ENCODE measurements around the gene CCM2L. TPM values are rescaled to one million over a fixed set of nuclear protein-coding genes. Genes with fewer than 3 reads are reported as not detected.

The CCM2L gene
- total RNA-seq, 2 experiments from 2014 or later, result not detected

DNA sequence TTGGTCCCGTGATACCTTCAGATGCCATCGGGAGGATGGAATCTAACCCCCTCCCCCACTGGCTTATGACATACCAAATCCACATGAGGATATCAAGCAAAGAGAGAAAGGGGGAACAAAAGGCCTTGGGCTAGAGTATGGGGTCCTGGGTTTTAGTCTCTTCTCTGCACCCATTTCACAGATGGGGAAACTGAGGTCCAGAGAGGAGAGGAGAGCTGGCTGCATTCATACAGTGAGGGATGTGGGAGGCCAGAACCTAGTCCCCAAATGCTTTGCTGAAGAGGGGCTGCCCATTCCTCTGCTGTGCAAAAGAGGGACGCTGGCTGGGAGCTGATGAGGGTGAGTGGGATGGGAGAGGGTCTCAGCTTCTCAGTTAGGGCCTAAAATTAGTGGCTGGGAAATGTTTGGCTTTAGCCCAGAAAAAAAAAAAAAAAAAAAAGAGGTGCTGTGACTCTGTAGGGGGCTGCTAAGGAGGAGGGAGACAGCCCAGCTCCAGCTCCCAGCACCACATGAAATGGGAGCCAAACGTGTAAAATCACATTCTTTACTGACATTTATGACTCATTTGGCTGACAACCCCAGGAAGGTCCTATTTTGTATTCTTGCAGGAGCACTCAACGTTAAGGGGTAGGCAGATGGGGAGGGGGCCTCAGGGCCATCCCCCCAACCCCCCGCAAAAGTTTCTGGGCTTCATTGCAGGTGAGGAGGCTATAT, 30.4 kb upstream of the CCM2L start:
- no peaks in the 10 kb centered on the region for H3K9me3 Mint-ChIP-seq
- H3K4me3 Mint-ChIP-seq, result no peak overlapping the region
- peaks cover 3% of the 10 kb centered on the region for H3K27me3 Mint-ChIP-seq (ENCODE audit: low read depth)
- no peak overlapping the region for H3K27ac Mint-ChIP-seq
- no peaks in the 10 kb centered on the region for H3K36me3 Mint-ChIP-seq (ENCODE audit: low read depth)
- DNase-seq, result no peak
- H3K4me1 Mint-ChIP-seq (ENCODE audit: low read depth), result no peaks in the 10 kb centered on the region
- intact Hi-C loops (cut with micrococcal nuclease), result no loop called here
- CTCF ChIA-PET, result interaction anchor here (1.2 kb wide), 1 partner anchor 128 kb away, joined by 3 read pairs; no protein-coding TSS in a partner anchor

DNA sequence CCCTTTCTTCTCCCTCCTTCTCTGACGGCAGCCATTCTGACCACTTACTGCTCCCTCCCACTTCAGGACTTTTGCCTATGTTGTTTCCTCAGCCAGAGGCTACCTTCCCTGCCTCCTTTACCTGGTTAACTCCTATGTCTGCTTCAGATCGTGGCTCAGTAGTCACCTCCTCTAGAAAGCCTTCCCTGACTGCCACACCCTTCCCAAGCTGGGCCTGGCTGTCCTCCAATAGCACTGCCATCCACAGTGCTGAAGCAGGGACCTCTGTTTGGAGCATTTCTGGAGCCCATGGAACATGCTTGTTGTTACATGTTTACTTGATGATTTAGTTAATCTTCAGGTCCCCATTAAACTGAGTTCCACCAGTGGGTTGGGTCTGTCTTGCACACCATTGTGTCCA, 28.5 kb upstream of the CCM2L start:
- no peaks in the 10 kb centered on the region for H3K36me3 Mint-ChIP-seq (ENCODE audit: low read depth)
- no peak for DNase-seq
- H3K4me3 Mint-ChIP-seq, result no peak overlapping the region
- CTCF ChIA-PET, result no interaction called here
- H3K9me3 Mint-ChIP-seq, result no peaks in the 10 kb centered on the region
- H3K27me3 Mint-ChIP-seq (ENCODE audit: low read depth), result peaks cover 3% of the 10 kb centered on the region
- no peak overlapping the region for H3K27ac Mint-ChIP-seq
- no peaks in the 10 kb centered on the region for H3K4me1 Mint-ChIP-seq (ENCODE audit: low read depth)
- intact Hi-C loops (cut with micrococcal nuclease), result no loop called here

DNA sequence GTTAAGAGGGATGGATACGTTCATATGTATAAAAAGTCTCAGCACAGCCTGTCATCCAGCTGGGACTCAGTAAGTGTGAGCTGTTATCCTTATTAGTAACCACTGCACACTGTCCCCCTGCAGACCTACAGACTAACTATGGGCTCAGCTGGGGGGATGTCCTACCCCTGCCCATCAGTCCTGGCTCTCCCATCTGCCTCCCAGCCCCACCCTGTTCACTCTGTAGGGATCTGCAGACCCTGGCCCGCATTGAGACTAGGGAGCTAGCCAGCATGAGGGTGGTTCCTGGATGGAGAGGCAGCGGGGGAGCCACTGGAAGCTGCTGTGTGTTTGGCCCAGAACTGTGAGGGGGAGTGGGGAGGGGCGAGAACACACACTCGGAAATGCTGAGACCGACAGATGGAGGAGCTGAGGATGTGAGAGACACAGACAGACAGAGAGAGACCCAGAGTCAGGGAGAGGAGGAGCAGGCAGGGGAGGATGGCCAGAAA, 25.2 kb upstream of the CCM2L start:
- intact Hi-C loops (cut with micrococcal nuclease), result no loop called here
- Mint-ChIP-seq H3K9me3 (no peaks in the 10 kb centered on the region), H3K36me3 (ENCODE audit: low read depth) (no peaks in the 10 kb centered on the region), H3K27me3 (ENCODE audit: low read depth) (peaks cover 3% of the 10 kb centered on the region), H3K27ac (no peak overlapping the region), H3K4me3 (no peak overlapping the region), H3K4me1 (ENCODE audit: low read depth) (no peaks in the 10 kb centered on the region)
- CTCF ChIA-PET, result no interaction called here
- DNase-seq, result no peak

DNA sequence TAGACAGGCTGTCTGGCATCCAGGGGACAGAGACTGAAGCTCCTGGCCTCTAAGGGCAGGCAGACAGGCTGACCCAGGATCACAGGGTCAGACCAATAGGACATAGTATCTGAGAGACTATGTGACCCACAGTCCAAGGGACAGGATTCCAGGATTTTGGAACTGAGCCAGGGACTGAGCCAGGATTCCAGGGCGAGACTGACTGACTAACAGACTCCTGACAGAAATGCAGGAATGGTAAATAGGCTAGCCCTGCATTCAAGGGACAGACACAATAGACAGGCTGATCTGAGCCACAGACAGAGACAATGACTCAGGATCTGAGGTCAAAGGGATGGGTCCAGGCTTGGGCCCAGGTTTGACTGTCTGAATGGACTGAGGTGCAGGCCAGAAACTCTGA, 22.5 kb upstream of the CCM2L start:
- Mint-ChIP-seq H3K36me3 (ENCODE audit: low read depth) (no peaks in the 10 kb centered on the region), H3K27ac (no peak overlapping the region), H3K27me3 (ENCODE audit: low read depth) (no peaks in the 10 kb centered on the region), H3K4me3 (no peak overlapping the region), H3K4me1 (ENCODE audit: low read depth) (no peaks in the 10 kb centered on the region), H3K9me3 (no peaks in the 10 kb centered on the region)
- no peak for DNase-seq
- CTCF ChIA-PET, result interaction anchor here (0.7 kb wide), 1 partner anchor 49 kb away, joined by 3 read pairs; no protein-coding TSS in a partner anchor
- intact Hi-C loops (cut with micrococcal nuclease), result no loop called here

DNA sequence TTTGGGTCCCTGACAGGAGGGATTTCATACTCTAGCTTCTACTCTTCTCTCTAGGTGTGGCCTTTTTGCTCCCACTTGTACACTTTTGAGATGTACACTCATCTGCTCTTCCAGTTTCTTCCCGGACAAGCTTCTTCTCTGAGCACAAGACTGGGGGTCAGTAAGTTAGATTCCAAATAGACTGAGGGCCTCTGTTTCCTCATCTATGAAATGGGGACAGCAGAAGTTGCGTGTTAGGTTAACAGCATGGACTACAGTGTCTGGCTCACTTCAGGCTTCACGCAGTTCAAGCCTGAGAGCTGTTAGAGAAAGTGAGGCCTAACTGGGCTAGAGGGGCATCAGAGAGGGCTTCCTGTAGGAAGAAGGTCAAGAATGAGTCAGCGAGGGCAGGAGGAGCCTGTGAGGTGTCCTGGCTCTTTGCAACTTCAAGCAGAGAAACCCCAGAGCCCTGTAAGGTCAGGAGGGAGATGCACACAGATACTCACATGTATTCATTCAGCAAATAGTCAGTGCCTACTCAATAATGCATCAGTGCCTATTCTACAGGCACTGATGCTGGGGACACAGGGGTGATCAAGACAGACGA, 21.7 kb upstream of the CCM2L start:
- intact Hi-C loops (cut with micrococcal nuclease), result no loop called here
- Mint-ChIP-seq H3K4me1 (ENCODE audit: low read depth) (no peaks in the 10 kb centered on the region), H3K36me3 (ENCODE audit: low read depth) (no peaks in the 10 kb centered on the region), H3K9me3 (no peaks in the 10 kb centered on the region), H3K27ac (no peak overlapping the region), H3K27me3 (ENCODE audit: low read depth) (peaks cover 5% of the 10 kb centered on the region), H3K4me3 (no peak overlapping the region)
- DNase-seq, result no peak
- CTCF ChIA-PET, result interaction anchor here (0.7 kb wide), 1 partner anchor 48 kb away, joined by 3 read pairs; no protein-coding TSS in a partner anchor

DNA sequence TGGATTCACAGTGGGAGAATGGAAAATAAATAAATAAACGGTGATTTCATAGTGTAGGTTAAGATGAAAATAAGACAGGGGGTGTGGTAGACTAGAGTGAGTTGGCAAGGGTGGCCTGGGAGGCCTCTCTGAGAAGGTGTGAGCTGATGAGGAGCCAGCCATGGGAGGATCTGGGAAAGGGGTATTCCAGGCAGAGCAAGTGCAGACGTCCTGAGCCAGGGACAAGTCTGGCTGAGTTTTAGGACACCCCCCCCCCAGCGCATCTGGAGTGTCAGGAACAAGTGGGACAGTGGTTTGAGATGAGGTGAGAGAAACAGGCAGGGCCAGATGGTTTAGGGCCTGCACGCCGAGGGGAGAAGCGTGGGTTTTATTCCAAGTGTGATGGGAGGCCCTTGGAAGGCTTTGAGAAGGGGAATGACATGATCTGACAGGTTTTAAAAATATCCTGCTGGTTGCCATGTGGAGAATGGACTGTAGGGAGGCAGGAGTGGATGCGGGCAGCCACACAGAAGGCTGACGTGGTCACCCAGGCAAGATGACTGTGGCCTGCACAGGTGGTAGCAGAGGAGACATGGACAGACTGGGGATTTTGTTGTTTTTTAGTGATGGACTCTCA, 21.1 kb upstream of the CCM2L start:
- Mint-ChIP-seq H3K27ac (no peak overlapping the region), H3K4me3 (no peak overlapping the region), H3K4me1 (ENCODE audit: low read depth) (no peaks in the 10 kb centered on the region), H3K27me3 (ENCODE audit: low read depth) (peaks cover 10% of the 10 kb centered on the region), H3K9me3 (no peaks in the 10 kb centered on the region), H3K36me3 (ENCODE audit: low read depth) (no peaks in the 10 kb centered on the region)
- DNase-seq, result no peak
- CTCF ChIA-PET, result no interaction called here
- intact Hi-C loops (cut with micrococcal nuclease), result no loop called here

DNA sequence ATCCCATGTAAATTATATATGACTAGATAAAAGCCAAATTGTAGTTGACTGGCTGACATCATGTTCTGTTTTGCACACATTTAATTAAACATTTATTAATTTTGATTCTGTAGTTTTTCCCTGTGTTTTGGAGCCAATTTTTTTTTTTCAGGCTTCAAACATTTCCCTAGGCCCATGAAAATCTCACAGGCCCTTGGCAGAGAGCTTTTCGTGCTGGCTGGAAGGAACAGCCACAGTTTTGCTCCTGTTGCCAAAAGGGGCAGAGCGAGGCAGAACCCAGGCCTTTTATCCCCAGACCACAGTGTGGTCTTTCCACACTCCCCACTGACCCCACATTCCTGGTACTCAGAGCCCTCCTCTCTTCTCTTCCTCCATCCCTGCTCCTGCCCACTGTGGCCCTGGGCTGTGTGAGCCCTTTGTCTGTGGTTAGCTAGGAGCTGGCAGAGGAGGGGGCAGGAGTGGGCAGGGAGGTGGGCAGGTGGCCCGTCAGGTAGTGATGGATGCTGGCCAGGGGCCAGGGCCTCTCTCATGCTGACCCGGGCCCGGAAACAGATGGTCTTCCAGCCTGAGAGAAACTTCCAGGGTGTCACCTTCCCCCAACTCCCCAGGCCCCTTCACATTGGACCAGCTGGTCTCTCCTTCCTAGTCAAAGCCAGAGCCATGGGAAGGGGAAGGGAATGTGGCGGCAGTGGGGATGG, 19.4 kb upstream of the CCM2L start:
- no peaks in the 10 kb centered on the region for H3K9me3 Mint-ChIP-seq
- no peak for DNase-seq
- no peak overlapping the region for H3K4me3 Mint-ChIP-seq
- no peaks in the 10 kb centered on the region for H3K36me3 Mint-ChIP-seq (ENCODE audit: low read depth)
- CTCF ChIA-PET, result interaction anchor here (0.6 to 0.7 kb wide), 2 partner anchors 108 to 138 kb away, joined by 3 read pairs; no protein-coding TSS in a partner anchor
- no peak overlapping the region for H3K27ac Mint-ChIP-seq
- H3K4me1 Mint-ChIP-seq (ENCODE audit: low read depth), result no peaks in the 10 kb centered on the region
- H3K27me3 Mint-ChIP-seq (ENCODE audit: low read depth), result peaks cover 19% of the 10 kb centered on the region
- intact Hi-C loops (cut with micrococcal nuclease), result no loop called here

DNA sequence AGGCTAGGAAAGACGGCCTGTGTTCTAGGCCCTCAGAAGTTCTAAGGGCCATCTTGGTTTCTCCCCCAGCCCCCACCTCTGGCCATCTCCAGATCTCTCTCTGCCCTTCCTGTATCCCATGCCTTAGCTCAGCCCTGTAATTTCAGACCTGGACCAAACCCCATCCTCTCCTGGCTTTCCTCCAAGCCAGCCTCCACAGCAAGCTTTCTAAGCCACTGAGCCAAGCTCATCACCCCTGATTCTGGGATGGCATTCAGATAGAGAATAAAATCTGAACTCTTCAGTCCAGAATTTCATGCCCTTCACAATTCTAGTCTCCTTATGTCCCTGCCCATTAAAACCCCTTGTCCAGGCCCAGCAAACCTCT, 18.9 kb upstream of the CCM2L start:
- H3K27ac Mint-ChIP-seq, result no peak overlapping the region

DNA sequence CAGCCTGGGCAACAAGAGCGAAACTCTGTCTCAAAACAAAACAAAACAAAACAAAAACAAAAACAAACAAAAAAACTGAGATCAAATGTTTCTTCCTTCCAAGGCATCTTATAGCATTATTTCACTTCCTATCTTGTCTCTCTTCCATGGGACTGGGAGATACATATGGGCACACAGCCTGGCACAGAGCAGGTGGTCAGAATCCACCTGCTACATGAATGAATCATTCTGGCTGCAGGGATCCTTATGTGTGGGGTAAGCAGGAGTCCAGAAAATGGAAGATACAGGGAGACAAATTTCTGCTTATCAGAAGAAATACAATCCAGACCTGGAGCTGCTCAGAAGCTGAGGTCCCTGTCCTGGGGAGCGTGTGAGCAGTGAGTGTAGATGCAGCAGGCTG, 18.2 kb upstream of the CCM2L start:
- H3K4me1 Mint-ChIP-seq (ENCODE audit: low read depth), result no peaks in the 10 kb centered on the region
- H3K9me3 Mint-ChIP-seq, result no peaks in the 10 kb centered on the region
- intact Hi-C loops (cut with micrococcal nuclease), result no loop called here
- CTCF ChIA-PET, result no interaction called here
- no peaks in the 10 kb centered on the region for H3K36me3 Mint-ChIP-seq (ENCODE audit: low read depth)
- DNase-seq, result no peak
- H3K27me3 Mint-ChIP-seq (ENCODE audit: low read depth), result peaks cover 29% of the 10 kb centered on the region
- H3K27ac Mint-ChIP-seq, result no peak overlapping the region
- H3K4me3 Mint-ChIP-seq, result no peak overlapping the region

More for the DNA sequence above, 18.9 kb upstream of the CCM2L start:
- intact Hi-C loops (cut with micrococcal nuclease), result no loop called here
- Mint-ChIP-seq H3K36me3 (ENCODE audit: low read depth) (no peaks in the 10 kb centered on the region), H3K27me3 (ENCODE audit: low read depth) (peaks cover 24% of the 10 kb centered on the region), H3K4me3 (no peak overlapping the region), H3K4me1 (ENCODE audit: low read depth) (no peaks in the 10 kb centered on the region), H3K9me3 (no peaks in the 10 kb centered on the region)
- CTCF ChIA-PET, result no interaction called here
- DNase-seq, result no peak

DNA sequence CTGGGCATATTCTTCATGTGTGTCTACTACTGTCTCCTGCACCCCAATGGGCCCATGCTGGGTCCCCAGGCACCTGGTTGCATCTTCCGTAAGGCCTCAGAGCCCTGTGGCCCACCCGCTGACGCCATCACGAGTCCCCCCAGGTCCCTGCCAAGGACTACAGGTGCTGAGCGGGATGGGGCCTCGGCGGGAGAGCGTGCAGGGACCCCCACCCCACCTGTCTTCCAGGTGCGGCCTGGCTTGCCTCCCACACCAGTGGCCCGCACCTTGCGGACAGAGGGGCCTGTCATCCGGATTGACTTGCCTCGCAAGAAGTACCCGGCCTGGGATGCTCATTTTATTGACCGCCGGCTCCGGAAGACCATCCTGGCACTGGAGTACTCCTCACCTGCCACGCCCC, 13.2 kb upstream of the CCM2L start:
- CTCF ChIA-PET, result no interaction called here
- H3K4me3 Mint-ChIP-seq, result no peak overlapping the region
- intact Hi-C loops (cut with micrococcal nuclease), result no loop called here
- DNase-seq, result no peak
- no peaks in the 10 kb centered on the region for H3K36me3 Mint-ChIP-seq (ENCODE audit: low read depth)
- H3K27ac Mint-ChIP-seq, result no peak overlapping the region
- peaks cover 29% of the 10 kb centered on the region for H3K27me3 Mint-ChIP-seq (ENCODE audit: low read depth)
- H3K4me1 Mint-ChIP-seq (ENCODE audit: low read depth), result no peaks in the 10 kb centered on the region
- no peaks in the 10 kb centered on the region for H3K9me3 Mint-ChIP-seq

DNA sequence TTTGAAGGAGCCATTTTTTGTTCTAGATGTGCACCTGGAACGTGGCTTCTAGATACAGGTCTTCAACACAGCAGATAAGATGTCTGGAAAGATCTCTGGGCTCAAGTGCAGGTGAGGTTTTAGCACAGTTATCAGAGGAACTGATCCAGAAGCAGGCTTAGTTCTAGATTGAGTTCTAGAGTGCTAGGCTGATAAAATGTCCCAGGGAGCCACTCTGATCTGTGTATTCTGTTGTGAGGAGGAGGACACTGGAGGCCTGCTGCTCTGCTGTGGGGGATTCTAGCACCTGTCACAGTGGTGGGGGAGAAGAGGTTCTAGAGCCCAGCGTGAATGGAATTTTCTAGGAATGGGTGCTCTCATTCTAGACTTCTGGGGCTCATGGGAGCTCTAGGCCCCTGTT, 12.0 kb upstream of the CCM2L start:
- no peak overlapping the region for H3K4me3 Mint-ChIP-seq
- no peaks in the 10 kb centered on the region for H3K36me3 Mint-ChIP-seq (ENCODE audit: low read depth)
- no peak overlapping the region for H3K27ac Mint-ChIP-seq
- no peak for DNase-seq
- H3K4me1 Mint-ChIP-seq (ENCODE audit: low read depth), result no peaks in the 10 kb centered on the region
- intact Hi-C loops (cut with micrococcal nuclease), result no loop called here
- CTCF ChIA-PET, result interaction anchor here (0.6 kb wide), 1 partner anchor 656 kb away, joined by 4 read pairs; no protein-coding TSS in a partner anchor
- H3K9me3 Mint-ChIP-seq, result no peaks in the 10 kb centered on the region
- peaks cover 25% of the 10 kb centered on the region for H3K27me3 Mint-ChIP-seq (ENCODE audit: low read depth)

DNA sequence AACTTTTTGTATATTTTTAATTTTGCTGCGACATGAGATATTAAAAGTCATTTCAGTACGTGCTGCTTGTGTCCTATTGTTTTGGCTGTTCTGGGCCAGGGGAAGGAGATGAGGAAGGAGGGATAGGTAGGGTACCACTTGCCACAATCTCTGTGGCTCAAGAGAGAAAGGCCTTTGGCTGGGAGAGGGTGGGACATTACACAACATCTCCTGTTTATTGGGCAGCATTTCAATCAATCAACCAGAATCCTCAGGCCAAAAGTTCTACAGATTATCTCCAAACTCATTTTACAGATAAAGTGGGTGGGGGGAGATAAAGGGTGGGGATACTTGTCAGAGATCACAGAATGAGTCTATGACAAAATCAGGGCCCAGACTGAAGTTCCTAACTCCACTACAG, 6.9 kb upstream of the CCM2L start:
- Mint-ChIP-seq H3K27ac (no peak overlapping the region), H3K36me3 (ENCODE audit: low read depth) (no peaks in the 10 kb centered on the region), H3K4me3 (no peak overlapping the region), H3K4me1 (ENCODE audit: low read depth) (no peaks in the 10 kb centered on the region), H3K9me3 (no peaks in the 10 kb centered on the region), H3K27me3 (ENCODE audit: low read depth) (no peaks in the 10 kb centered on the region)
- intact Hi-C loops (cut with micrococcal nuclease), result no loop called here
- DNase-seq, result no peak
- CTCF ChIA-PET, result no interaction called here
